HEK293T (cell line): ENCODE measurements around the gene NDUFAF2.

Experiments used
- ARNT ChIP-seq: fragments of 450-650 bp; IDR thresholded peaks from 2 replicates; pipeline ENCODE4 v1.6.1; 2017; ENCODE audit warnings: mild to moderate bottlenecking
- ELF4 ChIP-seq: fragments of 450-650 bp; IDR thresholded peaks from 2 replicates; pipeline ENCODE4 v1.6.1; 2017; ENCODE audit warnings: antibody characterized with exemption
- FOXK2 ChIP-seq: fragments of 450-650 bp; IDR thresholded peaks from 2 replicates; pipeline ENCODE4 v1.6.1; 2016; ENCODE audit warnings: mild to moderate bottlenecking
- L3MBTL2 ChIP-seq: fragments of 450-650 bp; conservative IDR thresholded peaks from 2 replicates; pipeline ENCODE4 v1.6.1; 2016; ENCODE audit warnings: mild to moderate bottlenecking
- TARDBP ChIP-seq: fragments of 450-650 bp; IDR thresholded peaks from 2 replicates; pipeline ENCODE4 v1.6.1; 2016

- TF ChIP-seq TARDBP (no peak), L3MBTL2 (no peak), FOXK2 (no peak), ELF4 (no peak), ARNT (no peak)
Observed at GRCh38 chr5:61119066-61119465, 174.1 kb downstream of the NDUFAF2 start.
